ENCODE data around the gene VPS13C.

GRCh38 chr15:61827131-61827530 is 233.1 kb downstream of the VPS13C start:
- TF ChIP-seq CTCF (IDR thresholded peaks at IDR 0.05) (no peak), TCF7L2 (IDR thresholded peaks at IDR 0.05; ENCODE audit: low read depth, low read length) (no peak)
